GM13976 (cell line): Measurements from ENCODE around the gene CNTNAP2.
"Not testable (repeated sequence)": the region's sequence is repeated elsewhere in the genome, so short reads cannot be mapped to it uniquely, and the experiment has no call there.

ENCODE experiments used
- DNase-seq: peaks from one replicate; pipeline ENCODE4 v3.0.0; 2012; ENCODE audit warnings: low spot score
- in situ Hi-C: fragments of 300-500 bp; cut with MboI; formaldehyde crosslinking; loops from one replicate; pipeline ENCODE4 v1.12.0; 2022; ENCODE audit warnings: low sequenced_read_pairs, mixed read lengths, inconsistent platforms; ENCODE audit not compliant: unreplicated experiment
- TF ChIP-seq, protein P1 (sequence below): IDR thresholded peaks from 2 replicates; pipeline ENCODE4 v1.5.1; 2012; ENCODE audit warnings: borderline replicate concordance, mild to moderate bottlenecking; ENCODE audit not compliant: insufficient read depth; ENCODE audit errors: extremely low read depth, missing control alignments, control extremely low read depth

CNTNAP2 gene

DNA sequence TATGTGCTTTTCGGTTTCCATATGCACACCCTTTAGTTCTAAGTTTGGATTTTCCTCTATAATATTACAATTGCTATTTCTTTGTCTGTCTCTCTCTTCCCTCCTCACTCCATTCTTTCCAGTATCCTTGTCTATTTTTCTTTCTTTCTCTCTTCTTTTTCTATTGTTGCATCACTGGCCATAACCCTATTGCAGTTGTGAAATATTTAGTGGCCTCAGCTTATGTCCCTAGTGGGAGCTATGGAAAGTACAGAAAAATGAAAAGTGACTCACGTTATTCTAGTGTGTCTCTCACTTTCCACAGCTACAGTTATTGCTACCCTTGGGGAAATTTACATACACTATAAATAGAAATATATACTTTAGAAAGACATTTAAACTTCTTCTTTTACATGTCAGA is 59.1 kb downstream of the CNTNAP2 start:
- in situ Hi-C loops, result no loop called here
- DNase-seq, result no peak
- TF ChIP-seq, protein P1, sequence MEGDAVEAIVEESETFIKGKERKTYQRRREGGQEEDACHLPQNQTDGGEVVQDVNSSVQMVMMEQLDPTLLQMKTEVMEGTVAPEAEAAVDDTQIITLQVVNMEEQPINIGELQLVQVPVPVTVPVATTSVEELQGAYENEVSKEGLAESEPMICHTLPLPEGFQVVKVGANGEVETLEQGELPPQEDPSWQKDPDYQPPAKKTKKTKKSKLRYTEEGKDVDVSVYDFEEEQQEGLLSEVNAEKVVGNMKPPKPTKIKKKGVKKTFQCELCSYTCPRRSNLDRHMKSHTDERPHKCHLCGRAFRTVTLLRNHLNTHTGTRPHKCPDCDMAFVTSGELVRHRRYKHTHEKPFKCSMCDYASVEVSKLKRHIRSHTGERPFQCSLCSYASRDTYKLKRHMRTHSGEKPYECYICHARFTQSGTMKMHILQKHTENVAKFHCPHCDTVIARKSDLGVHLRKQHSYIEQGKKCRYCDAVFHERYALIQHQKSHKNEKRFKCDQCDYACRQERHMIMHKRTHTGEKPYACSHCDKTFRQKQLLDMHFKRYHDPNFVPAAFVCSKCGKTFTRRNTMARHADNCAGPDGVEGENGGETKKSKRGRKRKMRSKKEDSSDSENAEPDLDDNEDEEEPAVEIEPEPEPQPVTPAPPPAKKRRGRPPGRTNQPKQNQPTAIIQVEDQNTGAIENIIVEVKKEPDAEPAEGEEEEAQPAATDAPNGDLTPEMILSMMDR, result no peak

DNA sequence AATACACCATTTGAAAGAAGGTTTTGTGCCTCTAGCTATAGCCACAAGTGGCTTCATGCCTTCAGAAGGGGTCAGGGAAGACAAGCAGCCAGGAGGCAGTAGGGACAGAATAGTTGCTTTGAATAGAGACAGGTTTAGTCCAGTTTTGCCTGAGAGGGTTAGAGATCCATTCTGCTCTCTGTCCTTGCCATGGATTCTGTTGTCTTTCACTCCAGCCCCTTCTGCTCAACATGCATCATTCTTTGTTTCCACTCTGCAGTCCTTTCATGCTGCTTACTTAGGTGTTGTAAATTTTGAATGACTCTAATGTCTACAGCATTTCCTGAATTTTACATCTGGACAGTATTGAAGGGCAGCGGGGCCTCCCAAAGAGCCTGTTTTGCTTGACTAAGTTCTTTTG is 60.3 kb downstream of the CNTNAP2 start:
- DNase-seq, result no peak
- TF ChIP-seq, protein P1, result no peak
- in situ Hi-C loops, result no loop called here

DNA sequence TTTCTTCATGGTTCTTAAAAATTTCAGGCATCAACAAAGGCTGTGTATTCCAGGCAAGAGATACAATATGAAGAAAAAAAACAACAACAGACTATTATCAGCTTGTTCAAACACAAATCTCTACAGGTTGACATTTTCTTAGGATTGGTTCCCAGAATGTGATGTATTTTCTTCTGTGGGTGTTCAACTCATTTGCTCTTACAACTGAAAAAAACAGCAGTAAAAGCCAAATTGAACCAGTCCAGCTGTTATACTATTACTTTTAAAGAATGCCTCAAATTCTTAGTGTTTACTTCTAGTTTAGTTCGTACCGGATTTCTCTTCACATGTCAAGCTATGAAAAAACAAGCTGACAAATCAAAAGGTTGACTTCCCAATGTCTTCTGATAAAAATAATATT is 60.7 kb downstream of the CNTNAP2 start:
- in situ Hi-C loops, result no loop called here
- DNase-seq, result no peak
- TF ChIP-seq, protein P1, result no peak

DNA sequence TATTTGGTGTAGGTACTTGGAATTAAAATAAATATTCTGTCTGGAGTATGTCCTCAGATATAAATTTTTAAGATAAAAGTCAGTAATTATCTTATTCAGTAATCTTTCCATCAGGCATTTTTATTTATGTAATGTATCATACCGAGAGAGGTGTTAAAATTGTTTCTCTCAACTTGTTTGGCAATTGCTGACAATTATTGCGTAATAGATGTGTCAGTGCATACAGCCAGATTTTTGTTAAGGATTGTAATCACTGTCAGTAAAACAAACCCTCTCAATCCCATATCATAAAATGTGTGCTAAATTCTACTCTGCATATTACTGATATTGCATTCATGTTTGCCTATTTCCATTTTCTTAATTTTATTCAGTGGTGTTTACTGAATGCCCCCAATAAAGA is 69.2 kb downstream of the CNTNAP2 start:
- TF ChIP-seq, protein P1, result no peak
- no peak for DNase-seq
- in situ Hi-C loops, result no loop called here

DNA sequence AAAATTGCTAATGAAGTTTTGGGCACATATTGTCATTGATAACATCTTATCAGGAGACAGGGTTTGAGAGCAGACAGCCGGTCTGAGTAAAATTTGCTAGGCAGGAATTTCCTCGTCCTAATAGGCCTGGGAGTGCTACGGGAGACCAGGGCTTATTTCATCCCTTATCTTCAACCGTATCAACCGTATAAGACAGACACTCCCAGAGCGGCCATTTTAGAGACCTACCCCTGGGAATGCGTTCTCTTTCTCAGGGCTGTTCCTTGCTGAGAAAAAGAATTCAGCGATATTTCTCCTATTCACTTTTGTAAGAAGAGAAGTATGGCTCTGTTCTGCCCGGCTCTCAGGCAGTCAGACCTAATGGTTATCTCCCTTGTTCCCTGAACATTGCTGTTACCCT is 74.8 kb downstream of the CNTNAP2 start:
- in situ Hi-C loops, DNase-seq: not testable (repeated sequence)

DNA sequence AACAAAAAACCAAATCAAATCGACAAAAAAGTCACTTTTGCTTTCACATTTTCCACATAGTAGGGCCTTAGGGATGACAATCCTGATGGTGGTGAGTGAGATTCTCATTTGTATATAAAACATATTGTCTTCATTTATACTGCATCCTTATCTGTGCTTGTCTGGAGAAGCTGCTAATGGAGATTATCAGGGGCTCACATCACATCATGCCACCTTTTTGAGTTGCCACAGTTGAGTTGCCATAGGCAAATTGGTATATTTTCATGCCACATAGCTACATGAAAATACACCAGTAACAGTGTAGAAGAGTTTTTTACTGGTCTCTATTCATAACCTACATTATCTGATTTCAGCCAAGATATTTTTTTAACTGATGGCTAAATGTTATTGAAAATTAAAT is 85.3 kb downstream of the CNTNAP2 start:
- in situ Hi-C loops, result no loop called here
- TF ChIP-seq, protein P1, result no peak
- no peak for DNase-seq

DNA sequence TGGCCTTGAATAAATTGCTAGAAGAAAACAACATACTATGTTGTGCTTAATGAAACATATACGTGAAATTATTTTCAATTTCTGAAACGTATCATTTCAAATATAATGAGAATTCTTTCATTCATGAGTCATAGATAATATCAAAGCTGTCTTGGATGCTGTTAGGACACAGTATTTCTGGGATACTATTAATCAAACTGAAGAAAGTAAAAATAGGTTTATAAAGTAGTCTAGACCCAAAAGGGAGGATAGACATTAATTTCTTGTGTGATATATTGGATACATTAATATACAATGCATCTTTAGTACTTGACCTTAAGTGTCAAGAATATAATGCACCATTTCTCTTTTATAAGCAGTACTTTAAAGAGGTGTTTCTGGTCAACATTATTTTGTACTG is 89.7 kb downstream of the CNTNAP2 start:
- TF ChIP-seq, protein P1, result no peak
- no peak for DNase-seq
- in situ Hi-C loops, result no loop called here
